ENCODE measurements around the gene CDC14A.
"Not testable (repeated sequence)": the region's sequence is repeated elsewhere in the genome, so short reads cannot be mapped to it uniquely, and the experiment has no call there.

The CDC14A gene

DNA sequence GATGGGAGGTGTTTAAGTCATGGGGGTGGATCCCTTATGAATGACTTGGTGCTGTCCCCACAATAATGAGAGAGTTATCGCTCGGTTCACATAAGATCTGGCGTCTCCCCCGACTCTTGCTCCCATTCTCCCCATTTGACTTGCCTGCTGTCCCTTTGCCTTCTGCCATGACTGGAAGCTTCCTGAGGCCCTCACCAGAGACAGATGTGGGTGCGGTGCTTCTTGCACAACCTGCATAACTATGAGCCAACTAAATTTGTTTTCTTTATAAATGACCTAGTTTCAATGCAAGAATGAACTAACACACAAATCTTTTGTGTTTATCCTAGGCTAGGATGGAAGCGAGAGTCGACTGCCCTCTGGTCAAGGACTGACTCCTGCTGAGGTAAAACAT lies 31.2 kb upstream of the CDC14A start:
- DNase-seq = no peak
- TF ChIP-seq, protein P1, sequence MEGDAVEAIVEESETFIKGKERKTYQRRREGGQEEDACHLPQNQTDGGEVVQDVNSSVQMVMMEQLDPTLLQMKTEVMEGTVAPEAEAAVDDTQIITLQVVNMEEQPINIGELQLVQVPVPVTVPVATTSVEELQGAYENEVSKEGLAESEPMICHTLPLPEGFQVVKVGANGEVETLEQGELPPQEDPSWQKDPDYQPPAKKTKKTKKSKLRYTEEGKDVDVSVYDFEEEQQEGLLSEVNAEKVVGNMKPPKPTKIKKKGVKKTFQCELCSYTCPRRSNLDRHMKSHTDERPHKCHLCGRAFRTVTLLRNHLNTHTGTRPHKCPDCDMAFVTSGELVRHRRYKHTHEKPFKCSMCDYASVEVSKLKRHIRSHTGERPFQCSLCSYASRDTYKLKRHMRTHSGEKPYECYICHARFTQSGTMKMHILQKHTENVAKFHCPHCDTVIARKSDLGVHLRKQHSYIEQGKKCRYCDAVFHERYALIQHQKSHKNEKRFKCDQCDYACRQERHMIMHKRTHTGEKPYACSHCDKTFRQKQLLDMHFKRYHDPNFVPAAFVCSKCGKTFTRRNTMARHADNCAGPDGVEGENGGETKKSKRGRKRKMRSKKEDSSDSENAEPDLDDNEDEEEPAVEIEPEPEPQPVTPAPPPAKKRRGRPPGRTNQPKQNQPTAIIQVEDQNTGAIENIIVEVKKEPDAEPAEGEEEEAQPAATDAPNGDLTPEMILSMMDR (IDR thresholded peaks at IDR 0.05; ENCODE audit: low read depth, low read length) = no peak
- Histone ChIP-seq H3K27me3 (no peaks in the 10 kb centered on the region), H3K36me3 (no peaks in the 10 kb centered on the region), H3K4me3 (ENCODE audit: low read depth, low read length) (no peak overlapping the region), H3K9me3 (no peaks in the 10 kb centered on the region), H3K4me1 (no peaks in the 10 kb centered on the region)

DNA sequence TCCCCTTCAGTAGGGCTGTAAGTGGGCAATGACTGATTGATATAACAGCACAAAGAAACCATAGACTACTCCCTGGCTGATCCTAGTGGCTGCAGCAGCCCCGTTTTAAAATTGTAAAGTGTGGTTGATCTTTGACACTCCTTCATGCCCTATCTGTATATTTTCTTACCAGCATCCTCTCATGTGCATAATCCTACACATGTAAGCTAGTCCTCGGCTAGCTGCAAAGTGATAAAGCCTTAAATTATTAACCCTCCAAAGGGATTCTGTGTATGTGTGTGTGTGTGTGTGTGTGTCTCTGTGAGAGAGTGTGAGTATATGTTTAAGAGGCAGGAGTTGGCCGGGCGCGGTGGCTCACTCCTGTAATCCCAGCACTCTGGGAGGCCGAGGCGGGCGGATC lies 30.8 kb upstream of the CDC14A start:
- Histone ChIP-seq H3K9me3 (no peaks in the 10 kb centered on the region), H3K27me3 (no peaks in the 10 kb centered on the region; the same call in 1 of the 2 replicates), H3K4me3 (ENCODE audit: low read depth, low read length) (no peak overlapping the region), H3K4me1 (no peaks in the 10 kb centered on the region), H3K36me3 (no peaks in the 10 kb centered on the region)
- no peak for DNase-seq
- TF ChIP-seq, protein P1 (IDR thresholded peaks at IDR 0.05; ENCODE audit: low read depth, low read length) = no peak

DNA sequence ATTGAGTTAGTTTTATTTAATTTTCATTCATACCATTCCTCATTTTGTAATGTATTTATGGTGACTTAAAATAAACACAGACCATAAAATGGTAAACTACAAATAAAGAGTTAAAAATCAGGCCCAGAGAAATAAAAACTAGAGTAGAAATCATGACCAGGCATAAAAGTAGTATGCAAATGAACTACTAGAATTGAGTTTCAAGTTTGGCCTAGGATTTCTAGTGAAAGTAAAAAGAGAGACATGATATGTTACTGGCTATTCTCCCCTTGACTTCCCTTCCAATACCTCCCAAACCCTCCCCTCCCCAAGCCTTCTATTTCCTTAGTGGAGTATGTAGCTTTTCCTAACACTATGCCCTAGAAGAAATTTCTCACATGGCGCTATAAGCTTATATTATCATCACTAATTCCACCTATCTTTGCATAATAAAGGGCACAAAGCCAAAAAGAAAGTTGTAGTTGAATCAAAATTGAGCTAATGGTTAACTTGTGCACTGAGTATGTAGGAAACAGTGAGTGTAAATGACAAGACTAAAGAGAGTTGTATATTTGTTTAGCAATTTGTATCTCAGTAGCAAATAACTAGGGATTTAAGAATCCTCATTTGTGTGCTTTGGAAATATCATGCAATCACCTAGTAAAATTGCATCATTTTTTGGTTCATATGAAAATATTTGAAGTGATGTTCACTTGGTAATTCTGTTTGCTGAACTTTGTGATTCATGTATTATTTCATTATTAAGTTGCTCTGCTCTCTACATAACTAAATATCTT lies 29.7 kb upstream of the CDC14A start:
- H3K9me3 ChIP-seq = no peaks in the 10 kb centered on the region
- TF ChIP-seq, protein P1 (IDR thresholded peaks at IDR 0.05; ENCODE audit: low read depth, low read length) = no peak
- DNase-seq = no peak
- no peaks in the 10 kb centered on the region for H3K36me3 ChIP-seq
- no peaks in the 10 kb centered on the region for H3K4me1 ChIP-seq
- H3K27me3 ChIP-seq = no peaks in the 10 kb centered on the region; the same call in 1 of the 2 replicates
- no peak overlapping the region for H3K4me3 ChIP-seq (ENCODE audit: low read depth, low read length)

DNA sequence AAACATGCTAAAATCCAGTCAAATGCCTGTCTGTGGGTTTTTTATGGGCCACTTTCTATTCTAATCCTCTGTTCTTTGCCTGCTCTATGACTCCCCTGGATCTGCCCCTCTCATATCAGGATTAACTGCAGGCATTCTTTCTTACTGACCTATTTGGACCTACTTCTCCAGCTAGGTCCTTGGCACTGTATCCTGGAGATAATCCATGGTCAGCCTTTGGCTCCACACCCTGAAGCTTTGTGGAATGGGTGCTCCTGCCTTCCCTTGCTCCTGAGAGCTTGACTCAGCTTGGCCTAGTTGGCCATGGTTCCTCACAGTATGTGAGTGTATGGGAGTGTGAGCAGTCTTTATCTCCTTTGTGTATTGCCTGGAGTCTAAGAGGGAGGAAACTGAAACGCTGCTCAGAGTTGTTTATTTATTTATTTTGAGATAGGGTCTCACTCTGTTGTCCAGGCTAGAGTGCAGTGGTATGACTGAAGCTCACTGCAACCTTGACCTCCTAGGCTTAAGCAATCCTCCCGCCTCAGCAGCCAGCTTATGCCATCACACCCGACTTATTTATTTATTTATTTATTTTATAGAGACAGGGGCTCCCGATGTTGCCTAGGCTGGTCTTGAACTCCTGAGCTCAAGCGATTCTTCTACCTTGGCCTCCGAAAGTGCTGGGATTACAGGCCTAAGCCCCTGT lies 28.7 kb upstream of the CDC14A start:
- H3K36me3 ChIP-seq = no peaks in the 10 kb centered on the region
- TF ChIP-seq, protein P1 (IDR thresholded peaks at IDR 0.05; ENCODE audit: low read depth, low read length) = no peak
- no peaks in the 10 kb centered on the region for H3K4me1 ChIP-seq
- no peak overlapping the region for H3K4me3 ChIP-seq (ENCODE audit: low read depth, low read length)
- H3K27me3 ChIP-seq = no peaks in the 10 kb centered on the region; the same call in 1 of the 2 replicates
- H3K9me3 ChIP-seq = no peaks in the 10 kb centered on the region
- DNase-seq = no peak

DNA sequence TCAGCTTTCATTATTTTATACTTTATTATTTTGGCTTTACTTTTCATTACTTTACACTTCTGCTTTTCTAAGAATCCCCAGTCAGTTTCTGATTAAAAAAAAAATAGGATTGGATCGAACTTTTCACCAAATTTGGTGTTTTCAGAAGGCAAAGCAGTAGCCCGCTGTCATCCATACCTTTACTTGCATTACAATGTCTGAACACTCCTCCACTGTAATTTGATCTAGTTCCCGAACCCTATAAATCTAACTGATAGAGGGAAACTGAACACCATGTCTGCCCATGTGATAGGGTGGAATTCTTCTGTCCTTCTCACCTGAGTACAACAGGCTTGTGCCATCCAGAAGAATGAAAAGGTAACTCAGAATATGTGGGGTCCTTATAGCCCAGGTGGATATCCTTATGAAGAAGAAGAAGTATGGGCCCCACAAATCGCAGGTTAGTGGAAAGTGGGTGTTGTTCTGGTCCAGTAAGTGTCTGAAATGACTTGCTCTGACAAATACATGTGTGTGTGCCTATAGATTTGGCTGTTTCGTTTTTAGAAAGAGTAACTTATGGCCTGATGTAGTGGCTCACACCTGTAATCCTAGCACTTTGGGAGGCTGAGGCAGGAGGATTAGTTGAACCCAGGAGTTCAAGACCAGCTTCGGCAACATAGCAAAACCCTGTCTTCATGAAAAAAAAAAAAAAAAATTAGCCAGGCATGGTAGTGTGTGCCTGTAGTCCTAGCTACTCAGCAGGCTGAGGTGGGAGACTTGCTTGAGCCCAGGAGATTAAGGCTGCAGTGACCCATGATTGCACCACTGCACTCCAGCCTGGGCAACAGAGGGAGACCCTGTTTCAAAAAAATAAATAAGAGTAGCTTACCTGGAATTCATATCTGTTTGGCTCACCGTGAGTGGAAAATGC lies 26.6 kb upstream of the CDC14A start:
- DNase-seq = no peak
- TF ChIP-seq, protein P1 (IDR thresholded peaks at IDR 0.05; ENCODE audit: low read depth, low read length) = no peak
- Histone ChIP-seq H3K4me1 (no peaks in the 10 kb centered on the region), H3K36me3 (no peaks in the 10 kb centered on the region), H3K9me3 (no peaks in the 10 kb centered on the region), H3K27me3 (no peaks in the 10 kb centered on the region; the same call in 1 of the 2 replicates), H3K4me3 (ENCODE audit: low read depth, low read length) (no peak overlapping the region)

DNA sequence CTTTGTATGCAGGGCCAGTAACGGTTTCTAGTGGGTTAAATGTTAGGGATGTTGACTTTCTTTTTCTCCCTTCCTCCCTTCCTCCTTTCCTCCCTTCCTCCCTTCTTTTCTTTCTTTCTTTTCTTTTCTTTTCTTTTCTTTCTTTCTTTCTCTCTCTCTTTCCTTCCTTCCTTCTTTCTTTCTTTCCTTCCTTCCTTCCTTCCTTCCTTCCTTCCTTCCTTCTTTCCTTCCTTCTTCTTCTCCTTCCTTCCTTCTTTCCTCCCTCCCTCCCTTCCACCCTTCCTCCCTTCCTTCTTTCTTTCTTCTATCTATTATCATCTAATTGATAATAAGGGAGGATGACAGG lies 26.0 kb upstream of the CDC14A start:
- H3K27me3 ChIP-seq; H3K4me1 ChIP-seq; H3K36me3 ChIP-seq; H3K9me3 ChIP-seq; H3K4me3 ChIP-seq (ENCODE audit: low read depth, low read length); DNase-seq: not testable (repeated sequence)

All from BE2C (cell line).